ENCODE measurements around the gene LY6G5C. TPM values are rescaled to one million over a fixed set of nuclear protein-coding genes. Genes with fewer than 3 reads are reported as not detected.
"Not testable (repeated sequence)": the region's sequence is repeated elsewhere in the genome, so short reads cannot be mapped to it uniquely, and the experiment has no call there.

Gene LY6G5C
- total and polyA plus RNA-seq, 2 experiments from 2014 or later: 1.7 to 5.1 TPM

DNA sequence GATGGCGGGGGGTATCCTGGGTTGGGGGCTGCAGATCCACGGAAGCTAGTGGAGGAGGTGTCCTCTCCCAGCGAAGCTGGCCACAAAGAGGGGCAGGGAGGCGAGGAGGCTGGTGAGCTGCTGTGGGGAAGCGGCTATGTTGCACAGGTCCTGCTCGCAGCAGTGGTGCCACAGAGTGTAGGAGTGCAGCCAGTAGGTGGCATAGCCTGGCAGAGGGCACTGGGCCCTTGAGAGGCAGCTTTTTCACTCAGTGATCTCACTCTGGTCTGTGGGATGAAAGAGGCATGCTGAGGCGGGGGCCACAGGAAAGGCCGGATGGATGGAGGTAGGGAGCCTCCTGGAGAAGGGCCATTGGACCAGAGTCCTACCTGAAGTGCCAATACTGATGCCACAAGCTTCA, 31.4 kb upstream of the LY6G5C start:
- TF ChIP-seq EZH2phosphoT487 (IDR thresholded peaks at IDR 0.05; ENCODE audit: insufficient read depth, low read depth) (no peak), EZH2 (IDR thresholded peaks at IDR 0.05; ENCODE audit: insufficient read depth, poor library complexity, severe bottlenecking) (no peak)
- Histone ChIP-seq H3K27ac (no peak overlapping the region), H2AFZ (no peak overlapping the region), H3K36me3 (ENCODE audit: low read depth) (no peaks in the 10 kb centered on the region), H4K20me1 (ENCODE audit: insufficient read depth) (no peaks in the 10 kb centered on the region), H3K9ac (no peak overlapping the region), H3K9me3 (ENCODE audit: low read depth) (no peaks in the 10 kb centered on the region), H3K4me2 (ENCODE audit: unreplicated experiment) (no peak overlapping the region), H3K9me2 (ENCODE audit: insufficient read depth) (no peaks in the 10 kb centered on the region), H3K27me3 (replicated peaks; ENCODE audit: insufficient read depth) (no peaks in the 10 kb centered on the region), H3K79me2 (ENCODE audit: insufficient read depth) (no peaks in the 10 kb centered on the region), H3F3A (ENCODE audit: insufficient read depth) (no peaks in the 10 kb centered on the region), H3K4me3 (no peak overlapping the region), H3K4me1 (ENCODE audit: insufficient read depth) (no peaks in the 10 kb centered on the region)
- in situ Hi-C loops (cut with MboI): no loop called here
- 77 to 83% methylated on average over 8 of the region's 8 CpGs for WGBS, 2 experiments (ENCODE audit: low coverage in 1 of 2, low lambda C conversion rate in 2 of 2, missing lambda C conversion rate in 2 of 2)
- DNase-seq: no peak

DNA sequence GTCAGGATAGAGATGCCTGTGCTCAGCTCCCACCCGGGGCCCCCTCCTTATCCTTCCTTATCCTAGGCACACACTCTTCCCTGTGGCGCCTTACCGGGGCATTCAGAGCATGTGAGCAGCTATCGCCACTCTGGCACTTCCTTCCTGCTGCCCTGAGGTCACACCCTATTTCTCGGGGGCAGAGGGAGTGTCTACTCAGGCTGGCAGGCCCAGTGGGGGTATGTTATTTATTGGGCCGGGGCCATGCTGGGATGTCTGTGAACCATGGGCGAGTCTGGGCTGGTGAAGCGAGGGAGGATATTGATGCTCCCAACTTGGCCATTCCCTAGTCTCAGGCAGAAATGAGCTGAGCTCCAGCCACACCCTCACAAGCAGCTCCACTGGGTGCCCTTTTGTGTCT, 30.4 kb upstream of the LY6G5C start:
- no peak for DNase-seq
- TF ChIP-seq EZH2phosphoT487 (IDR thresholded peaks at IDR 0.05; ENCODE audit: insufficient read depth, low read depth) (no peak), EZH2 (IDR thresholded peaks at IDR 0.05; ENCODE audit: insufficient read depth, poor library complexity, severe bottlenecking) (no peak)
- in situ Hi-C loops (cut with MboI): no loop called here
- Histone ChIP-seq H3K79me2 (ENCODE audit: insufficient read depth) (no peaks in the 10 kb centered on the region), H3K36me3 (ENCODE audit: low read depth) (no peaks in the 10 kb centered on the region), H3K9ac (no peak overlapping the region), H3K9me3 (ENCODE audit: low read depth) (no peaks in the 10 kb centered on the region), H3K4me2 (ENCODE audit: unreplicated experiment) (no peak overlapping the region), H3K9me2 (ENCODE audit: insufficient read depth) (no peaks in the 10 kb centered on the region), H3K27ac (no peak overlapping the region), H4K20me1 (ENCODE audit: insufficient read depth) (no peaks in the 10 kb centered on the region), H3K4me1 (ENCODE audit: insufficient read depth) (no peaks in the 10 kb centered on the region), H2AFZ (no peak overlapping the region), H3K27me3 (replicated peaks; ENCODE audit: insufficient read depth) (no peaks in the 10 kb centered on the region), H3F3A (ENCODE audit: insufficient read depth) (no peaks in the 10 kb centered on the region), H3K4me3 (no peak overlapping the region)
- 64 to 72% methylated on average over 7 to 8 of the region's 8 CpGs for WGBS, 2 experiments (ENCODE audit: low coverage in 1 of 2, low lambda C conversion rate in 2 of 2, missing lambda C conversion rate in 2 of 2)

- 26 to 31% methylated on average over 4 to 5 of the region's 5 CpGs for WGBS, 2 experiments (ENCODE audit: low coverage in 1 of 2, low lambda C conversion rate in 2 of 2, missing lambda C conversion rate in 2 of 2)
- H3K79me2 ChIP-seq (ENCODE audit: insufficient read depth): no peaks in the 10 kb centered on the region
Measured at GRCh38 chr6:31710523-31711219, 29.8 kb upstream of the LY6G5C start.

GRCh38 chr6:31709157-31709556, 28.3 kb upstream of the LY6G5C start:
- H3K4me2 ChIP-seq (ENCODE audit: unreplicated experiment); in situ Hi-C loops (cut with MboI); H3K4me1 ChIP-seq (ENCODE audit: insufficient read depth); H3K9me2 ChIP-seq (ENCODE audit: insufficient read depth); H3K4me3 ChIP-seq; H3K27me3 ChIP-seq (replicated peaks; ENCODE audit: insufficient read depth); H3K27ac ChIP-seq; H3F3A ChIP-seq (ENCODE audit: insufficient read depth); H4K20me1 ChIP-seq (ENCODE audit: insufficient read depth); H3K9me3 ChIP-seq (ENCODE audit: low read depth); H3K36me3 ChIP-seq (ENCODE audit: low read depth); H3K9ac ChIP-seq; H3K79me2 ChIP-seq (ENCODE audit: insufficient read depth); H2AFZ ChIP-seq; DNase-seq: not testable (repeated sequence)
- 76 to 82% methylated on average over 11 of the region's 11 CpGs for WGBS, 2 experiments (ENCODE audit: low coverage in 1 of 2, low lambda C conversion rate in 2 of 2, missing lambda C conversion rate in 2 of 2)

More at GRCh38 chr6:31710523-31711219, 29.8 kb upstream of the LY6G5C start:
- no peaks in the 10 kb centered on the region for H3K9me3 ChIP-seq (ENCODE audit: low read depth)
- no peaks in the 10 kb centered on the region for H3K9me2 ChIP-seq (ENCODE audit: insufficient read depth)
- no peaks in the 10 kb centered on the region for H3K27me3 ChIP-seq (replicated peaks; ENCODE audit: insufficient read depth)
- H3K4me1 ChIP-seq (ENCODE audit: insufficient read depth): no peaks in the 10 kb centered on the region
- no peaks in the 10 kb centered on the region for H3F3A ChIP-seq (ENCODE audit: insufficient read depth)
- H3K4me3 ChIP-seq: no peak overlapping the region
- no peaks in the 10 kb centered on the region for H3K36me3 ChIP-seq (ENCODE audit: low read depth)
- H4K20me1 ChIP-seq (ENCODE audit: insufficient read depth): no peaks in the 10 kb centered on the region
- DNase-seq: no peak
- no peak overlapping the region for H2AFZ ChIP-seq
- no peak overlapping the region for H3K27ac ChIP-seq
- no peak overlapping the region for H3K4me2 ChIP-seq (ENCODE audit: unreplicated experiment)
- in situ Hi-C loops (cut with MboI): no loop called here
- TF ChIP-seq EZH2phosphoT487 (IDR thresholded peaks at IDR 0.05; ENCODE audit: insufficient read depth, low read depth) (no peak), EZH2 (IDR thresholded peaks at IDR 0.05; ENCODE audit: insufficient read depth, poor library complexity, severe bottlenecking) (no peak)
- H3K9ac ChIP-seq: no peak overlapping the region

- Histone ChIP-seq H3K36me3 (ENCODE audit: low read depth) (no peaks in the 10 kb centered on the region), H3K9me3 (ENCODE audit: low read depth) (no peaks in the 10 kb centered on the region), H3K9ac (no peak overlapping the region), H2AFZ (no peak overlapping the region), H3K4me2 (ENCODE audit: unreplicated experiment) (no peak overlapping the region), H3K4me3 (no peak overlapping the region), H3K79me2 (ENCODE audit: insufficient read depth) (no peaks in the 10 kb centered on the region), H3K27ac (no peak overlapping the region), H3F3A (ENCODE audit: insufficient read depth) (no peaks in the 10 kb centered on the region), H3K27me3 (replicated peaks; ENCODE audit: insufficient read depth) (no peaks in the 10 kb centered on the region), H3K9me2 (ENCODE audit: insufficient read depth) (no peaks in the 10 kb centered on the region), H3K4me1 (ENCODE audit: insufficient read depth) (no peaks in the 10 kb centered on the region), H4K20me1 (ENCODE audit: insufficient read depth) (no peaks in the 10 kb centered on the region)
- TF ChIP-seq EZH2phosphoT487 (IDR thresholded peaks at IDR 0.05; ENCODE audit: insufficient read depth, low read depth) (no peak), EZH2 (IDR thresholded peaks at IDR 0.05; ENCODE audit: insufficient read depth, poor library complexity, severe bottlenecking) (no peak)
- 75 to 82% methylated on average over 3 of the region's 3 CpGs for WGBS, 2 experiments (ENCODE audit: low coverage in 1 of 2, low lambda C conversion rate in 2 of 2, missing lambda C conversion rate in 2 of 2)
- in situ Hi-C loops (cut with MboI): no loop called here
- no peak for DNase-seq
Measured at GRCh38 chr6:31708224-31708623, 27.4 kb upstream of the LY6G5C start.
